Keratinocyte (primary cell): ENCODE measurements around the gene KCNJ6. TPM values are rescaled to one million over a fixed set of nuclear protein-coding genes. Genes with fewer than 3 reads are reported as not detected.

Experiments
- DNase-seq: peaks from one replicate; pipeline ENCODE4 v3.0.0-alpha.2; 2011; ENCODE audit warnings: low read depth, missing footprints, low spot score
- FAIRE-seq: peaks from 2 replicates; lab custom pipeline; 2011; peaks lifted over from hg19 to GRCh38; lab: Jason Lieb, UNC
- H2AFZ ChIP-seq: 2 replicates; pipeline ENCODE4 v1.6.0; 2012; ENCODE audit warnings: low read length, control low read depth, inconsistent platforms; ENCODE audit not compliant: control insufficient read depth
- H3K27ac ChIP-seq: 2 replicates; pipeline ENCODE4 v1.5.1; 2011; ENCODE audit warnings: low read length; ENCODE audit not compliant: control insufficient read depth, insufficient read depth
- H3K27me3 ChIP-seq: 3 replicates; pipeline ENCODE4 v1.6.0; 2011; ENCODE audit warnings: low read length; ENCODE audit not compliant: control insufficient read depth, insufficient read depth; ENCODE audit errors: extremely low read depth
- H3K36me3 ChIP-seq, 2 experiments: 2 replicates in 1 of 2; 3 replicates in 1 of 2; pipeline ENCODE4 v1.5.1; 2011; ENCODE audit warnings: low read length in 2 of 2, mild to moderate bottlenecking in 1 of 2; ENCODE audit not compliant: control insufficient read depth in 2 of 2, insufficient read depth in 2 of 2; ENCODE audit errors: extremely low read depth in 1 of 2
- H3K4me1 ChIP-seq: 3 replicates; pipeline ENCODE4 v1.5.1; 2011; ENCODE audit warnings: low read length; ENCODE audit not compliant: control insufficient read depth, insufficient read depth; ENCODE audit errors: extremely low read depth
- H3K4me2 ChIP-seq: 3 replicates; pipeline ENCODE4 v1.6.0; 2011; ENCODE audit warnings: low read depth, low read length; ENCODE audit not compliant: control insufficient read depth, insufficient read depth; ENCODE audit errors: extremely low read depth
- H3K4me3 ChIP-seq, 3 experiments: fragments of 200-600 bp in 1 of 3; sonication (generic) in 1 of 3; 2 replicates in 2 of 3; 3 replicates in 1 of 3; pipeline ENCODE4 v1.5.1; 2011 to 2016; ENCODE audit warnings: low read length in 3 of 3, mild to moderate bottlenecking in 3 of 3, control low read depth in 2 of 3, inconsistent platforms in 1 of 3, low read depth in 1 of 3, mixed read lengths in 1 of 3, mixed run types in 1 of 3, moderate library complexity in 1 of 3; ENCODE audit not compliant: control insufficient read depth in 2 of 3, insufficient read depth in 2 of 3; ENCODE audit errors: extremely low read depth in 1 of 3
- H3K79me2 ChIP-seq: 2 replicates; pipeline ENCODE4 v1.6.0; 2012; ENCODE audit warnings: low read length; ENCODE audit not compliant: control insufficient read depth, insufficient read depth
- H3K9ac ChIP-seq: 3 replicates; pipeline ENCODE4 v1.6.0; 2011; ENCODE audit warnings: low read length; ENCODE audit not compliant: control insufficient read depth, insufficient read depth; ENCODE audit errors: extremely low read depth
- H3K9me1 ChIP-seq: 3 replicates; pipeline ENCODE4 v1.6.0; 2011; ENCODE audit warnings: low read length; ENCODE audit not compliant: control insufficient read depth, insufficient read depth; ENCODE audit errors: extremely low read depth
- H3K9me3 ChIP-seq: 2 replicates; pipeline ENCODE4 v1.5.1; 2012; ENCODE audit warnings: low read depth, low read length; ENCODE audit not compliant: control insufficient read depth
- H4K20me1 ChIP-seq: 3 replicates; pipeline ENCODE4 v1.6.0; 2011; ENCODE audit warnings: low read length; ENCODE audit not compliant: control insufficient read depth, insufficient read depth; ENCODE audit errors: extremely low read depth
- CTCF ChIP-seq, 3 experiments: IDR thresholded peaks in 1 of 3; conservative IDR thresholded peaks in 1 of 3; optimal IDR thresholded peaks in 1 of 3; 2 replicates in 2 of 3; 3 replicates in 1 of 3; pipeline versions ENCODE3 to v1.5.1; 2011; ENCODE audit warnings: low read length in 3 of 3, mild to moderate bottlenecking in 3 of 3, moderate library complexity in 2 of 3, control low read depth in 1 of 3, inconsistent platforms in 1 of 3; ENCODE audit not compliant: insufficient read depth in 2 of 3; ENCODE audit errors: extremely low read depth in 1 of 3
- EZH2 ChIP-seq: IDR thresholded peaks from one replicate; pipeline ENCODE4 v1.6.1; 2012; ENCODE audit warnings: inconsistent platforms, mild to moderate bottlenecking, low read length, moderate library complexity
- dilution Hi-C: fragments of 300-500 bp; cut with MboI; formaldehyde crosslinking; loops from one replicate; pipeline ENCODE4 v1.7.0; 2020; ENCODE audit warnings: low sequenced_read_pairs; ENCODE audit not compliant: extremely low pct_ligation_motif_present
- polyA plus RNA-seq, 5 experiments: library from polyadenylated mRNA; depleted of rRNA in 3 of 5; stranded (reverse) in 3 of 5; stranded (forward) in 1 of 5; unstranded in 1 of 5; fragments of >200 nt; gene quantifications; 1 replicate in 1 of 5; 2 replicates in 3 of 5; 3 replicates in 1 of 5; pipeline versions ENCODE4 v1.2.1 to v1.2.3, GENCODE V29; 2011 to 2012; ENCODE audit warnings: missing spikeins in 2 of 5, low read depth in 1 of 5, low replicate concordance in 1 of 5

Gene KCNJ6
- polyA plus RNA-seq, 1 donor (not counting 4 experiments of a cell fraction or from before 2014, with no cell fraction given): not detected

DNA sequence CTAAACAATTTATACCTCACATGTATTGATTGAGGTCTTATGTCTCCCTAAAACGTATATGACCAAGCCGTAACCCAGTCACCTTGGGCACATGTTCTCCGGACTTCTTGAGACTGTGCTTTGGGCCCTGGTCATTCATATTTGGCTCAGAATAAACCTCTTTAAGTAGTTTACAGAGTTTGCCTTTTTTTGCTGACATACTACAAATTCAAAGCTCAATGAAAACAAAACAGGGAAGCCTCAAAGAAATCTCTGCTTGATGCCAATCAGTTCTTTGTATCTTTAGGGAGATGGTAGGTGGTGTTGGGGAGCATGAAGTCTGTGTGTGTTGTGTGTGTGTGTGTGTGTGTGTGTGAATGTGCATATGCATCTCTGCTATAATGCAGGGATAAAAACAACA, 247.0 kb downstream of the KCNJ6 start:
- no peak for TF ChIP-seq CTCF (optimal IDR thresholded peaks at IDR 0.05 in 1 of 3, IDR thresholded peaks at IDR 0.05 in 1 of 3, conservative IDR thresholded peaks at IDR 0.05 in 1 of 3; ENCODE audit: extremely low read depth in 1 of 3, insufficient read depth in 2 of 3, low read length in 3 of 3)
- no peak for TF ChIP-seq EZH2
- Histone ChIP-seq H4K20me1 (no peaks in the 10 kb centered on the region), H3K4me3 (no peak overlapping the region), H3K27me3 (peaks cover 7% of the 10 kb centered on the region), H3K27ac (no peak overlapping the region), H3K9me3 (peaks cover 2% of the 10 kb centered on the region), H3K9ac (no peak overlapping the region), H3K9me1 (no peaks in the 10 kb centered on the region), H2AFZ (no peak overlapping the region), H3K4me2 (no peak overlapping the region), H3K4me1 (peaks cover 8% of the 10 kb centered on the region), H3K36me3 (no peaks in the 10 kb centered on the region), H3K79me2 (no peaks in the 10 kb centered on the region)
- FAIRE-seq: no peak
- DNase-seq: no peak
- dilution Hi-C loops: no loop called here

DNA sequence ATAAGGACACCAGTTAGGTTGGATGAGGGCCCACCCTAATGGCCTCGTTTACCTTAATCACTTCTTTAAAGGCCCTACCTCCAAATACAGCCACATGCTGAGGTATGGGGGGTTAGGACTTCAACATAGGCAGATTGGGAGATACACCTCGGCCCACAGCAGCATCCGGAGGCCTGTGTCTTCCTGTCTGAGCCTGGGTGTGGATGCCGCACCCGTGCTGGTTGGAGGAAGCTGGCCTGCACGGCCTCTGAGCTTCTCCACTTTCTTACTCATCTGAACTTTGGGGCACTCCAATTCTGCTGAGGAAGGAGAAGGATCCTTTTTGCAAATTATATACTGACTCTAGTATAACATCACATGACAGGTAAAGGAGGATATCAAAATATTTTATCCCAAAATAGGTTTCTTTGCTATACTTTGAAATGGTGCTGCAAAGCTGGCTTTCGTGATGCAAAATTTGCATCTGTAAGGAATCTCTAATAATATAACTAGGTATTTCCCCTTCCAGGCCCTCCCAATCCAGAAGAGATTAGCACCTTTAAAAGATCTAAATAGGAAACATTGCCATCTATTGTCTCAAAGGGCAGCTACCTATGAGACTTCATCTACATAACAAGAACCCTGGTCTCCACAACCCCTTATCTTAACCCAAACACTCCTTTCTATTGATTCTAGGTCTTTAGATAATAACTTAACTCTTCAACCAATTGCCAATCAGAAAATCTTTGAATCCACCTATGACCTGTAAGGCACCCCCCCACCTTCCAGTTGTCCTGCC, 247.6 kb downstream of the KCNJ6 start:
- no peak for DNase-seq
- Histone ChIP-seq H3K9me1 (no peaks in the 10 kb centered on the region), H3K9me3 (peaks cover 2% of the 10 kb centered on the region), H4K20me1 (no peaks in the 10 kb centered on the region), H3K36me3 (no peaks in the 10 kb centered on the region), H3K9ac (no peak overlapping the region), H3K27me3 (peaks cover 3% of the 10 kb centered on the region), H3K4me2 (no peak overlapping the region), H2AFZ (no peak overlapping the region), H3K79me2 (no peaks in the 10 kb centered on the region), H3K27ac (no peak overlapping the region), H3K4me1 (peaks cover 8% of the 10 kb centered on the region), H3K4me3 (no peak overlapping the region)
- no peak for FAIRE-seq
- dilution Hi-C loops: no loop called here
- no peak for TF ChIP-seq CTCF (optimal IDR thresholded peaks at IDR 0.05 in 1 of 3, IDR thresholded peaks at IDR 0.05 in 1 of 3, conservative IDR thresholded peaks at IDR 0.05 in 1 of 3; ENCODE audit: extremely low read depth in 1 of 3, insufficient read depth in 2 of 3, low read length in 3 of 3)
